Cardiac muscle cell (in vitro differentiated cells and primary cell): ENCODE measurements around the gene CD1C. TPM values are rescaled to one million over a fixed set of nuclear protein-coding genes. Genes with fewer than 3 reads are reported as not detected.
"Not testable (repeated sequence)": the region's sequence is repeated elsewhere in the genome, so short reads cannot be mapped to it uniquely, and the experiment has no call there.

Experiments used
- DNase-seq, 2 donors: peaks; one replicate each; pipeline versions ENCODE4 v3.0.0 to v3.0.0-alpha.2; 2010 to 2017; ENCODE audit warnings: low read depth in 1 of 2, low spot score in 1 of 2
- H3K27ac ChIP-seq: fragments of 200-600 bp; sonication (generic); 2 replicates; pipeline ENCODE4 v1.5.1; 2016
- H3K27me3 ChIP-seq: fragments of 200-600 bp; sonication (generic); 2 replicates; pipeline ENCODE4 v1.6.0; 2016; ENCODE audit warnings: control low read depth
- H3K36me3 ChIP-seq: fragments of 200-600 bp; sonication (generic); 2 replicates; pipeline ENCODE4 v1.5.1; 2016; ENCODE audit warnings: control low read depth
- H3K4me1 ChIP-seq: fragments of 200-600 bp; sonication (generic); 2 replicates; pipeline ENCODE4 v1.8.1; 2017; ENCODE audit warnings: low read depth, mild to moderate bottlenecking, mixed run types
- H3K4me3 ChIP-seq: fragments of 200-600 bp; sonication (generic); 2 replicates; pipeline ENCODE4 v1.5.1; 2016; ENCODE audit warnings: mild to moderate bottlenecking
- H3K9me3 ChIP-seq: fragments of 200-600 bp; sonication (generic); 2 replicates; pipeline ENCODE4 v1.5.1; 2017; ENCODE audit warnings: low read depth, mild to moderate bottlenecking, control low read depth
- polyA plus RNA-seq: library from polyadenylated mRNA; unstranded; fragments of >200 nt; fragmentation: Nextera tagmentation; extraction: Ambion mirVana; gene quantifications from 2 replicates; pipeline ENCODE4 v1.2.1, GENCODE V29; 2016
- total RNA-seq: library from RNA; depleted of rRNA; stranded (reverse); fragments of >200 nt; gene quantifications from 2 replicates; pipeline ENCODE4 v1.2.3, GENCODE V29; 2016
- TF ChIP-seq, protein P1 (sequence below): IDR thresholded peaks from 2 replicates; pipeline ENCODE4 v1.5.1; 2012; ENCODE audit warnings: low read depth, mild to moderate bottlenecking, low read length

The CD1C gene
- total and polyA plus RNA-seq, 2 experiments from 2014 or later, result not detected

DNA sequence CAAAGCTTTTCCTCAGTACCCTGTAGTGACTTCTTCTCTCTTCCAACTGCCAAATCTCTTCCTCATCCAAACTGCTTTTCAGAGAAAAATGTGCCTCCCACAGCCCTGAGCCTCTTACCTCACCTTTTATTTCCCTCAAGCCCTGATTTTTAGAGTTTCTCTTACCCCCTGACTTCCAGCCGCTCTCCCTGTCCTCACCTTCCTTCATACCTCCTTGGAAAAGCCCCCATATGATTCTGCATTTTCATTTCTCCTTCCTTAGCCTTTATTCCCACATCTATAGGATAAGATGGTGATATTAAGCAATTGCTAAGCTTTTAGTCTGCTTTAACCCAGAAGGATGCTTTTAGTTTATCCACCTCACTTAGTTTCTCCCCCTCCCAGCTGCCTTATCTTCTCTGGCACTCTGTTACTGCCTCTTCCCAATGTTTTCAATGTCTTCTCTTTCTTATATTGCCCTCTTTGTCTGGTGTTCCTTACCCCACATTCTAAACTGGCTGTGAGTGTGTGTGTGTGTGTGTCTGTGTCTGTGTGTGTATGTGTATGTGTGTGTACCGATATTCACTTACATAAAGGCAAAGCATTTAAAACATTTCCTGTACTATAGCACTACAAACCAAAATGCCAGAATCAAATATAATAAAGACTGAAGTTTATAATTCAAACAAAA, 41.9 kb downstream of the CD1C start, which contains the start of gene CD1B:
TSS of gene CD1B (minus strand) at position 51 of the 670 bp plus-strand sequence. CDS start 108 bp downstream, outside the sequence.
- Histone ChIP-seq H3K27ac (no peak within 1 kb of the TSS), H3K36me3 (no peaks in the 10 kb centered on the region), H3K27me3 (no peaks in the 10 kb centered on the region), H3K4me3 (no peak within 1 kb of the TSS), H3K4me1 (no peaks in the 10 kb centered on the region), H3K9me3 (no peaks in the 10 kb centered on the region)
- no peak for DNase-seq
- TF ChIP-seq, protein P1, sequence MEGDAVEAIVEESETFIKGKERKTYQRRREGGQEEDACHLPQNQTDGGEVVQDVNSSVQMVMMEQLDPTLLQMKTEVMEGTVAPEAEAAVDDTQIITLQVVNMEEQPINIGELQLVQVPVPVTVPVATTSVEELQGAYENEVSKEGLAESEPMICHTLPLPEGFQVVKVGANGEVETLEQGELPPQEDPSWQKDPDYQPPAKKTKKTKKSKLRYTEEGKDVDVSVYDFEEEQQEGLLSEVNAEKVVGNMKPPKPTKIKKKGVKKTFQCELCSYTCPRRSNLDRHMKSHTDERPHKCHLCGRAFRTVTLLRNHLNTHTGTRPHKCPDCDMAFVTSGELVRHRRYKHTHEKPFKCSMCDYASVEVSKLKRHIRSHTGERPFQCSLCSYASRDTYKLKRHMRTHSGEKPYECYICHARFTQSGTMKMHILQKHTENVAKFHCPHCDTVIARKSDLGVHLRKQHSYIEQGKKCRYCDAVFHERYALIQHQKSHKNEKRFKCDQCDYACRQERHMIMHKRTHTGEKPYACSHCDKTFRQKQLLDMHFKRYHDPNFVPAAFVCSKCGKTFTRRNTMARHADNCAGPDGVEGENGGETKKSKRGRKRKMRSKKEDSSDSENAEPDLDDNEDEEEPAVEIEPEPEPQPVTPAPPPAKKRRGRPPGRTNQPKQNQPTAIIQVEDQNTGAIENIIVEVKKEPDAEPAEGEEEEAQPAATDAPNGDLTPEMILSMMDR, result no peak

DNA sequence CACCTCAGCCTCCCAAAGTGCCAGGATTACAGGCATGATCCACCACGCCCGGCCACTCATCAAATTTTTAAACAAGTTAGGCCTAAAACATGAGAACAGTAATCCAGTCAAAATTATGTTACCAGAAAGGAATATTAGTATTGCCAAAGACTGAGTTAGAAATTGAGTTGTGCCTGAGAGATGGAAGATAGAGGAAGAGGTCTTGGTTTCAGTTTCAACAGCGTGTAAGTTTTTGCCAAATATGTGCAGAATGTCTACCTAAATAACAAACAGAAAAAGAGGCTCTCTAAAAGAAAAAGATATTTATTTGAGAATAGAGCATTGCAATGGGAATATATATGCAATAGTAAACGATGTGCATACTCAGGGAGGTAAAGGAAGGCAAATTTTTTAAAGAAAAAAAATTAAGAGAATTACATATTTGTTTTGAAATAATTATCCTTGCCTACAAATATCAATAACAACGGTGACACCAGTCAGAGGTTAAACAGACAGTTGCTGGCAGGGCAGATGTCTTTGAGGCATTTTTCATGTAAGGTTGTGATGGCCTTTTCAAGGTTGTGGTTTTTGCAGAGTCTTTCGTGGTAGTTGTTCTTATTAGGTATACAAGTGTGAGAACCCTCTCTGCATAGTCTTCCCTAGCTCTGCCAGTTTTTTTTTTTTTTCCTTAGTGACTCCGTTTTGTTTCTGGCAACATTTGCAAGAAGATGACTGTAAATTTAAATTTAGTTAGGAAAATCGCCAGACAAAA, 43.9 kb downstream of the CD1C start:
- no peak overlapping the region for H3K27ac ChIP-seq
- H3K9me3 ChIP-seq, result no peaks in the 10 kb centered on the region
- H3K36me3 ChIP-seq, result no peaks in the 10 kb centered on the region
- H3K4me3 ChIP-seq, result no peak overlapping the region
- TF ChIP-seq, protein P1, result no peak
- no peaks in the 10 kb centered on the region for H3K4me1 ChIP-seq
- no peaks in the 10 kb centered on the region for H3K27me3 ChIP-seq
- no peak for DNase-seq

DNA sequence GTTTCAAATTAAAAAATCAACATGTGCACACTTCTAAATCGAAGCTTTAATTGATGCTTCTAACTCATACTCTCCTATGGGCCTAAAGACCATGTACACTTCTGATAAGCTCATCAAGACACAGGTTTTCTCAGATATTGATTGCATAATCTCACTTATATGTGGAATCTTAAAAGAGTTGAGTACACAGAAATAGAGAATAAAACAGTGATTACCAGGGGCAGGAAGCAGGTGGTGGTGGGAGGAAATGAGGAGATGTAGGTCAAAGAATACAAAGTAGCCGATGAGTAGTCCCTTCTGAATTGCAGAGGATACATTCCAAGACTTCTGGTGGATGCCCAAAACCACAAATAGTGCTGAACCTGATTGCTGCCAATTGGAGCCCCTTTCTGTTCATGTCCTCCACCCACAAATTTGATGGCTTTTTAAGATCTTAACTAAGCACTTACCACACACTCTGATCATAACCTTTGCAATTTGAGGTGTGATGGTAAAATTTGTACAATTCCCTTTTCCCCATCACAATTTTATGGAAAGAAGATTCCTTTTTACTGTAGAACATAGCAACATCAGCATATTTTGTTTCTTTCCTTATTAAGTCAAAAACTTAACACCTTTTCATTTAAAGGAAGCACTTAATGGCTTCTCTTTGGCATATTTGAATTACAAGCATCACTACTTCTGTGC, 44.9 kb downstream of the CD1C start:
- Histone ChIP-seq H3K4me1 (no peaks in the 10 kb centered on the region), H3K9me3 (no peaks in the 10 kb centered on the region), H3K36me3 (no peaks in the 10 kb centered on the region), H3K4me3 (no peak overlapping the region), H3K27me3 (no peaks in the 10 kb centered on the region), H3K27ac (no peak overlapping the region)
- TF ChIP-seq, protein P1, result no peak
- DNase-seq, result no peak

DNA sequence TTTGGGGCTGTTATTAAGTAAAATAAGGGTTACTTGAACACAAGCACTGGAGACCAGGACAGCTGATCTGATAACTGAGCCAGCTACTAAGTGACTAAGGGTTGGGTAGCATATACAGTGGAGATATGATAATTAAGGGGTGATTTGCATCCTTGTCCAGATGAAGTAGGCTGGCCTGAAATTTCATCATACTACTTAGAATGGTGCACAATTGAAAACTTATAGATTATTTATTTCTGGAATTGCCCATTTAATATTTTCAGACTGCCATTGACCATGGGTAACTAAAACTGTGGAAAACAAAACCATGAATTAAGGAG, 45.5 kb downstream of the CD1C start:
- H3K27ac ChIP-seq, result no peak overlapping the region
- no peaks in the 10 kb centered on the region for H3K36me3 ChIP-seq
- H3K4me3 ChIP-seq, result no peak overlapping the region
- TF ChIP-seq, protein P1, result no peak
- no peaks in the 10 kb centered on the region for H3K9me3 ChIP-seq
- no peaks in the 10 kb centered on the region for H3K4me1 ChIP-seq
- H3K27me3 ChIP-seq, result no peaks in the 10 kb centered on the region
- DNase-seq, result no peak

DNA sequence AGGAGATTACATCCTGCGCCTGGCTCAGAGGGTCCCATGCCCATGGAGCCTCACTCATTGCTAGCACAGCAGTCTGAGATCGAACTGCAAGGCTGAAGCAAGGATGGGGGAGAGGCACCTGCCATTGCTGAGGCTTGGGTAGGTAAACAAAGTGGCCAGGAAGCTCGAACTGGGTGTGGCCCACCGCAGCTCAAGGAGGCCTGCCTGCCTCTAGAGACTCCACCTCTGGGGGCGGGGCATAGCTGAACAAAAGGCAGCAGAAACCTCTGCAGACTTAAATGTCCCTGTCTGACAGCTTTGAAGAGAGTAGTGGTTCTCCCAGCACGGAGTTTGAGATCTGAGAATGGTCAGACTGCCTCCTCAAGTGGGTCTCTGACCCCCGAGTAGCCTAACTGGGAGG, 46.7 kb downstream of the CD1C start:
- not testable (repeated sequence) for H3K27ac ChIP-seq, H3K4me1 ChIP-seq, H3K27me3 ChIP-seq, H3K36me3 ChIP-seq, DNase-seq, H3K9me3 ChIP-seq, H3K4me3 ChIP-seq

Other genes with a start within 250 kb of the CD1C start
- 4.6 and 5.4 TPM in 2 replicates for gene CD1D, start 109.0 kb upstream of the CD1C start, total RNA-seq
- 6.3 and 8.2 TPM in 2 replicates for gene CD1D, start 109.0 kb upstream of the CD1C start, polyA plus RNA-seq
- not detected in 2 replicates for gene CD1A, start 35.5 kb upstream of the CD1C start, total RNA-seq
- not detected in 2 replicates for gene CD1A, start 35.5 kb upstream of the CD1C start, polyA plus RNA-seq
- not detected in 2 replicates for gene CD1B, start 41.6 kb downstream of the CD1C start, total RNA-seq
- gene CD1B, start 41.6 kb downstream of the CD1C start, polyA plus RNA-seq, result not detected in 2 replicates
- not detected in 2 replicates for gene CD1E, start 64.0 kb downstream of the CD1C start, total RNA-seq
- gene CD1E, start 64.0 kb downstream of the CD1C start, polyA plus RNA-seq, result not detected in 2 replicates
- not detected in 2 replicates for gene OR10T2, start 109.5 kb downstream of the CD1C start, total RNA-seq
- gene OR10T2, start 109.5 kb downstream of the CD1C start, polyA plus RNA-seq, result not detected in 2 replicates
- not detected in 2 replicates for gene OR10K2, start 136.3 kb downstream of the CD1C start, total RNA-seq
- not detected in 2 replicates for gene OR10K2, start 136.3 kb downstream of the CD1C start, polyA plus RNA-seq
- gene OR10K1, start 171.9 kb downstream of the CD1C start, total RNA-seq, result not detected in 2 replicates
- not detected in 2 replicates for gene OR10K1, start 171.9 kb downstream of the CD1C start, polyA plus RNA-seq
- not detected in 2 replicates for gene OR10R2, start 182.3 kb downstream of the CD1C start, total RNA-seq
- gene OR10R2, start 182.3 kb downstream of the CD1C start, polyA plus RNA-seq, result not detected in 2 replicates